IMR-90 (cell line): ENCODE data around the gene CLDN34. TPM values are rescaled to one million over a fixed set of nuclear protein-coding genes. Genes with fewer than 3 reads are reported as not detected.

Experiments
- ATAC-seq: fragments of 200-7000 bp; cut with Tn5 transposase; 2 replicates; pipeline ENCODE4 v1.9.1; 2020; ENCODE audit warnings: low read depth, mild to moderate bottlenecking, moderate library complexity
- BruUV-seq: library from RNA; stranded (reverse); fragments of 400-500 nt; replicated peaks from 2 replicates; lab custom pipeline; 2021; lab: Mats Ljungman, UMichigan
- CTCF ChIA-PET: fragments of 300-600 bp; formaldehyde crosslinking; extraction: SDS; loops from one replicate; lab custom pipeline; 2021; ENCODE audit warnings: antibody characterized with exemption; lab: Yijun Ruan, JAX
- POLR2A ChIA-PET: fragments of 300-600 bp; sonication (Branson Sonifier 250); formaldehyde crosslinking; loops from one replicate; lab custom pipeline; 2022; ENCODE audit warnings: antibody characterized with exemption; ENCODE audit not compliant: unreplicated experiment; lab: Charles Lee
- DNase-seq: peaks from one replicate; pipeline ENCODE4 v3.0.0; 2013
- H2AFZ ChIP-seq: replicated peaks from 2 replicates; pipeline ENCODE3; 2013; ENCODE audit warnings: low read length, mild to moderate bottlenecking; ENCODE audit not compliant: poor library complexity
- H2AK5ac ChIP-seq: 2 replicates; pipeline ENCODE4 v1.6.1; 2013; ENCODE audit warnings: low read depth, low read length, inconsistent platforms
- H2AK9ac ChIP-seq: replicated peaks from 2 replicates; pipeline ENCODE3; 2013; ENCODE audit warnings: mild to moderate bottlenecking, low read depth, low read length, moderate library complexity; ENCODE audit not compliant: poor library complexity
- H2BK120ac ChIP-seq: 2 replicates; pipeline ENCODE4 v1.6.1; 2013; ENCODE audit warnings: low read depth, low read length, inconsistent platforms
- H2BK15ac ChIP-seq: 3 replicates; pipeline ENCODE4 v1.6.1; 2013; ENCODE audit warnings: low read depth, low read length, inconsistent platforms
- H2BK20ac ChIP-seq: 2 replicates; pipeline ENCODE4 v1.6.1; 2013; ENCODE audit warnings: low read depth, mild to moderate bottlenecking, inconsistent platforms, low read length, moderate library complexity
- H2BK5ac ChIP-seq: 2 replicates; pipeline ENCODE4 v1.6.1; 2013; ENCODE audit warnings: mild to moderate bottlenecking, low read depth, low read length, inconsistent platforms; ENCODE audit not compliant: poor library complexity, severe bottlenecking
- H3K14ac ChIP-seq: replicated peaks from 2 replicates; pipeline ENCODE4 v1.6.1; 2013; ENCODE audit warnings: low read depth, low read length, inconsistent platforms
- H3K18ac ChIP-seq: 2 replicates; pipeline ENCODE4 v1.6.1; 2013; ENCODE audit warnings: low read depth, low read length, control low read depth
- H3K23ac ChIP-seq: 2 replicates; pipeline ENCODE4 v1.6.1; 2013; ENCODE audit warnings: low read depth, low read length, inconsistent platforms
- H3K27ac ChIP-seq: 2 replicates; pipeline ENCODE4 v1.5.1; 2013; ENCODE audit warnings: mild to moderate bottlenecking, control low read depth, low read length; ENCODE audit not compliant: insufficient read depth
- H3K27me3 ChIP-seq: 2 replicates; pipeline ENCODE4 v1.6.1; 2013; ENCODE audit warnings: low read length; ENCODE audit not compliant: control insufficient read depth, insufficient read depth
- H3K36me3 ChIP-seq: 2 replicates; pipeline ENCODE4 v1.6.1; 2013; ENCODE audit warnings: low read length, mixed read lengths; ENCODE audit not compliant: control insufficient read depth, insufficient read depth
- H3K4ac ChIP-seq: 2 replicates; pipeline ENCODE4 v1.6.1; 2013; ENCODE audit warnings: low read depth, low read length, inconsistent platforms
- H3K4me1 ChIP-seq: 2 replicates; pipeline ENCODE4 v1.6.1; 2013; ENCODE audit warnings: low read length, mixed read lengths; ENCODE audit not compliant: control insufficient read depth, insufficient read depth
- H3K4me2 ChIP-seq: 2 replicates; pipeline ENCODE4 v1.6.1; 2013; ENCODE audit warnings: low read depth, mild to moderate bottlenecking, control low read depth, low read length, moderate library complexity
- H3K4me3 ChIP-seq: 2 replicates; pipeline ENCODE4 v1.5.1; 2013; ENCODE audit warnings: low read depth, mild to moderate bottlenecking, control low read depth, low read length, moderate library complexity; ENCODE audit not compliant: insufficient read depth
- H3K56ac ChIP-seq: 2 replicates; pipeline ENCODE4 v1.6.1; 2013; ENCODE audit warnings: low read length, inconsistent platforms; ENCODE audit not compliant: insufficient read depth; ENCODE audit errors: extremely low read depth
- H3K79me1 ChIP-seq, 2 experiments: 2 replicates each; pipeline ENCODE4 v1.6.1; 2013; ENCODE audit warnings: low read length in 2 of 2, inconsistent platforms in 1 of 2, low read depth in 1 of 2
- H3K9ac ChIP-seq: 2 replicates; pipeline ENCODE4 v1.6.1; 2013; ENCODE audit warnings: low read depth, low read length, control low read depth
- H3K9me1 ChIP-seq: 2 replicates; pipeline ENCODE4 v1.6.1; 2013; ENCODE audit warnings: low read length, inconsistent platforms; ENCODE audit not compliant: insufficient read depth
- H3K9me3 ChIP-seq: 2 replicates; pipeline ENCODE4 v1.6.1; 2013; ENCODE audit warnings: low read length; ENCODE audit not compliant: control insufficient read depth, insufficient read depth
- H4K20me1 ChIP-seq: 2 replicates; pipeline ENCODE4 v1.6.1; 2013; ENCODE audit warnings: low read length, inconsistent platforms; ENCODE audit not compliant: insufficient read depth
- H4K5ac ChIP-seq: 2 replicates; pipeline ENCODE4 v1.6.1; 2013; ENCODE audit warnings: mild to moderate bottlenecking, low read depth, low read length, control low read depth
- H4K8ac ChIP-seq, 2 experiments: 2 replicates each; pipeline ENCODE4 v1.6.1; 2013; ENCODE audit warnings: low read depth in 2 of 2, low read length in 2 of 2, control low read depth in 1 of 2, inconsistent platforms in 1 of 2
- H4K91ac ChIP-seq: 2 replicates; pipeline ENCODE4 v1.6.1; 2013; ENCODE audit warnings: low read depth, low read length, inconsistent platforms; ENCODE audit not compliant: insufficient read depth
- BHLHE40 ChIP-seq: fragments of 150-350 bp; IDR thresholded peaks from 2 replicates; pipeline ENCODE4 v1.6.1; 2016; ENCODE audit warnings: mild to moderate bottlenecking, low read depth, low read length
- CEBPB ChIP-seq: IDR thresholded peaks from 2 replicates; pipeline ENCODE4 v1.6.1; 2012; ENCODE audit warnings: low read depth, low read length, improper control_type of control experiment
- CHD1 ChIP-seq: IDR thresholded peaks from 2 replicates; pipeline ENCODE4 v1.6.1; 2012; ENCODE audit warnings: low read depth, low read length, improper control_type of control experiment
- MAFK ChIP-seq: IDR thresholded peaks from 2 replicates; pipeline ENCODE4 v1.6.1; 2012; ENCODE audit warnings: low read depth, low read length, improper control_type of control experiment
- MXI1 ChIP-seq: IDR thresholded peaks from 2 replicates; pipeline ENCODE4 v1.6.1; 2012; ENCODE audit warnings: low read depth, mild to moderate bottlenecking, low read length, moderate library complexity, borderline replicate concordance
- NFE2L2 ChIP-seq: fragments of 150-350 bp; IDR thresholded peaks from 2 replicates; pipeline ENCODE4 v1.6.1; 2016; ENCODE audit warnings: low read depth, mild to moderate bottlenecking, low read length
- POLR2A ChIP-seq: IDR thresholded peaks from 2 replicates; pipeline ENCODE4 v1.6.1; 2012; ENCODE audit warnings: mild to moderate bottlenecking, low read depth, low read length
- RCOR1 ChIP-seq: IDR thresholded peaks from 2 replicates; pipeline ENCODE4 v1.6.1; 2012; ENCODE audit warnings: mild to moderate bottlenecking, low read length, improper control_type of control experiment; ENCODE audit not compliant: insufficient replicate concordance
- SMC3 ChIP-seq: fragments of 150-350 bp; IDR thresholded peaks from 2 replicates; pipeline ENCODE4 v1.6.1; 2016; ENCODE audit warnings: low read depth, mild to moderate bottlenecking, antibody characterized with exemption, low read length, moderate library complexity
- WGBS, 2 experiments: methylation state at CpG; one replicate each; pipeline versions ENCODE4 v1.1.5 to v1.1.7; 2013; ENCODE audit warnings: missing lambda C conversion rate in 2 of 2; ENCODE audit not compliant: insufficient read length in 1 of 2; ENCODE audit errors: extremely low coverage in 2 of 2; 5-methylcytosine and 5-hydroxymethylcytosine counted together
- dilution Hi-C: fragments of 300-500 bp; cut with HindIII; formaldehyde crosslinking; loops from one replicate; pipeline ENCODE4 v1.14.3; 2018; ENCODE audit warnings: low sequenced_read_pairs; ENCODE audit not compliant: unreplicated experiment
- in situ Hi-C: fragments of 300-500 bp; cut with MboI; formaldehyde crosslinking; loops from 3 replicates; pipeline ENCODE4 v1.14.3; 2019; ENCODE audit warnings: low sequenced_read_pairs, inconsistent platforms, mixed read lengths
- intact Hi-C: fragments of 100-400 bp; cut with micrococcal nuclease; formaldehyde crosslinking; loops from 2 replicates; pipeline ENCODE4 v1.10.0; 2022
- polyA plus RNA-seq, 3 experiments: library from polyadenylated mRNA; depleted of rRNA; stranded (reverse); fragments of >200 nt; gene quantifications; 2 replicates each; pipeline ENCODE4 v1.2.3, GENCODE V29; 2012; ENCODE audit warnings: low replicate concordance in 1 of 3
- total RNA-seq: library from RNA; depleted of rRNA; stranded (reverse); fragments of >200 nt; gene quantifications from 2 replicates; pipeline ENCODE4 v1.2.3, GENCODE V29; 2012
- TF ChIP-seq, protein P1 (sequence below): fragments of 150-350 bp; IDR thresholded peaks from 2 replicates; pipeline ENCODE4 v1.6.1; 2016; ENCODE audit warnings: low read depth, mild to moderate bottlenecking, low read length, moderate library complexity, borderline replicate concordance
- TF ChIP-seq, protein P2 (sequence below): conservative IDR thresholded peaks from 2 replicates; pipeline ENCODE4 v1.5.1; 2012; ENCODE audit warnings: mild to moderate bottlenecking, low read depth, low read length, improper control_type of control experiment

CLDN34 gene
- total and polyA plus RNA-seq, 2 of the 4 experiments (the other 2 are of a cell fraction) = 0.14 TPM; not detected in 1

DNA sequence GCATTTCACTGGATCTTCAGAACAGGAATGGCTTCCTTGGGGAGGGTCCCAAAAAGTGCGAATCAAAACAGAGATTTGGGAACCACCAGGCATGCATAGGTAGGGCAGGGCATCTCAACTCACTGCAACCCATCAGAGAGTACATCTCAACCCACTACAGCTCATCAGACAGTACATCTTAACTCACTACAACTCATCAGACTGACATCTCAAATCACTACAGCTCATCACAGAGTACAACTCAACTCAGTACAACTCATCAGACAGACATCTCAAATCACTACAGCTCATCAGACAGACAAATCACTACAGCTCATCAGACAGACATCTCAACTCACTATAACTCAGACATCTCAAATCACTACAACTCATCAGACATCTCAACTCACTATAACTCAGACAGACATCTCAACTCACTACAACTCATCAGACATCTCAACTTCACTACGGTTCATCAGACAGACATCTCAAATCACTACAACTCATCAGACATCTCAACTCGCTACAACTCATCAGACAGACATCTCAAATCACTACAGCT lies 47.5 kb upstream of the CLDN34 start:
- POLR2A ChIA-PET = no interaction called here
- in situ Hi-C loops = no loop called here
- H4K8ac ChIP-seq = no peak overlapping the region
- TF ChIP-seq RCOR1 (no peak), SMC3 (no peak), NFE2L2 (no peak), MAFK (no peak), CHD1 (no peak), CEBPB (no peak), MXI1 (no peak), BHLHE40 (no peak), POLR2A (no peak)
- TF ChIP-seq, protein P1, sequence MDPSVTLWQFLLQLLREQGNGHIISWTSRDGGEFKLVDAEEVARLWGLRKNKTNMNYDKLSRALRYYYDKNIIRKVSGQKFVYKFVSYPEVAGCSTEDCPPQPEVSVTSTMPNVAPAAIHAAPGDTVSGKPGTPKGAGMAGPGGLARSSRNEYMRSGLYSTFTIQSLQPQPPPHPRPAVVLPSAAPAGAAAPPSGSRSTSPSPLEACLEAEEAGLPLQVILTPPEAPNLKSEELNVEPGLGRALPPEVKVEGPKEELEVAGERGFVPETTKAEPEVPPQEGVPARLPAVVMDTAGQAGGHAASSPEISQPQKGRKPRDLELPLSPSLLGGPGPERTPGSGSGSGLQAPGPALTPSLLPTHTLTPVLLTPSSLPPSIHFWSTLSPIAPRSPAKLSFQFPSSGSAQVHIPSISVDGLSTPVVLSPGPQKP = no peak
- TF ChIP-seq, protein P2, sequence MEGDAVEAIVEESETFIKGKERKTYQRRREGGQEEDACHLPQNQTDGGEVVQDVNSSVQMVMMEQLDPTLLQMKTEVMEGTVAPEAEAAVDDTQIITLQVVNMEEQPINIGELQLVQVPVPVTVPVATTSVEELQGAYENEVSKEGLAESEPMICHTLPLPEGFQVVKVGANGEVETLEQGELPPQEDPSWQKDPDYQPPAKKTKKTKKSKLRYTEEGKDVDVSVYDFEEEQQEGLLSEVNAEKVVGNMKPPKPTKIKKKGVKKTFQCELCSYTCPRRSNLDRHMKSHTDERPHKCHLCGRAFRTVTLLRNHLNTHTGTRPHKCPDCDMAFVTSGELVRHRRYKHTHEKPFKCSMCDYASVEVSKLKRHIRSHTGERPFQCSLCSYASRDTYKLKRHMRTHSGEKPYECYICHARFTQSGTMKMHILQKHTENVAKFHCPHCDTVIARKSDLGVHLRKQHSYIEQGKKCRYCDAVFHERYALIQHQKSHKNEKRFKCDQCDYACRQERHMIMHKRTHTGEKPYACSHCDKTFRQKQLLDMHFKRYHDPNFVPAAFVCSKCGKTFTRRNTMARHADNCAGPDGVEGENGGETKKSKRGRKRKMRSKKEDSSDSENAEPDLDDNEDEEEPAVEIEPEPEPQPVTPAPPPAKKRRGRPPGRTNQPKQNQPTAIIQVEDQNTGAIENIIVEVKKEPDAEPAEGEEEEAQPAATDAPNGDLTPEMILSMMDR = no peak
- ATAC-seq (no peak), DNase-seq (peak; percentile 30)
- no peak overlapping the region for H4K91ac ChIP-seq
- H3K14ac ChIP-seq = no peak overlapping the region; the same call in 1 of the 2 replicates
- H3K23ac ChIP-seq = no peak overlapping the region
- H3K9me3 ChIP-seq = no peaks in the 10 kb centered on the region
- no peaks in the 10 kb centered on the region for H4K20me1 ChIP-seq
- no peak overlapping the region for H2AFZ ChIP-seq
- H2BK20ac ChIP-seq = no peak overlapping the region
- no peak overlapping the region for H3K9ac ChIP-seq
- no peak overlapping the region for H2BK120ac ChIP-seq
- no peak overlapping the region for H2AK5ac ChIP-seq
- CTCF ChIA-PET = no interaction called here
- H2AK9ac ChIP-seq = no peak overlapping the region
- H3K36me3 ChIP-seq = no peaks in the 10 kb centered on the region
- dilution Hi-C loops = no loop called here
- no peaks in the 10 kb centered on the region for H3K27me3 ChIP-seq
- no peaks in the 10 kb centered on the region for H3K4me1 ChIP-seq
- no peak overlapping the region for H3K4me3 ChIP-seq
- peaks cover 13 to 14% of the 10 kb centered on the region in 2 experiments; a peak in 3 of 4 replicates for H3K79me1 ChIP-seq
- H2BK15ac ChIP-seq = no peak overlapping the region; the same call in 2 of the 3 replicates
- intact Hi-C loops = no loop called here
- H3K18ac ChIP-seq = no peak overlapping the region
- WGBS, 2 experiments = 52% methylated on average over 2 of the region's 3 CpGs; no CpG with 5 or more reads in 1 of the 2 experiments
- no peak overlapping the region for H3K27ac ChIP-seq
- H3K9me1 ChIP-seq = no peaks in the 10 kb centered on the region
- no peak overlapping the region for H4K5ac ChIP-seq
- no peak overlapping the region for H3K4me2 ChIP-seq
- no TSS peak for BruUV-seq
- H3K4ac ChIP-seq = no peak overlapping the region
- H3K56ac ChIP-seq = no peak overlapping the region
- H2BK5ac ChIP-seq = peak overlapping the region; percentile 12
